HPDE6-E6E7 (cell line): Measurements from ENCODE around the gene FAM120C.
A peak's percentile ranks its signal among the peaks of the same experiment; 100 is the strongest.

Experiments
- DNase-seq: peaks from one replicate; pipeline ENCODE4 v3.0.0; 2011; ENCODE audit warnings: missing footprints; ENCODE audit errors: extremely low spot score

The FAM120C gene

DNA sequence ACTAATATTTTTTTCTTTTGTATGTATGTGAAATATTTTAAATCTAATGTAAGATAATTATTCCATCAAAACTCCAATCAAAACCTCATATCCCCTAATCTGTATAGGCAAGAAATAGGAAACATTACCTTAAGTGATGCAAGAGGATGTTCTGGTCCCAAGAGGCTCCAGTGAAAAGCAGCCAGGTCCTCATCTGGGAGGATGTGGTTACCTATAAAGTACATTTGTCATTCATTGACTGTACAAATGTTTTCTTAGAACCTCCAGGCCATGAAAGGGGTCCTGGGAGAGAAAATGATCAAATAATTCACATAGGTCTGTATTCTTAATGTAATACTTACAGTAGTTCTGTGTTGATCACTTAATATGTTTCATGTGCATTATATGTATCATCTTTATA is 25.5 kb downstream of the FAM120C start:
- DNase-seq, result no peak

GRCh38 chrX:54134269-54134668 is 48.8 kb downstream of the FAM120C start:
- DNase-seq, result no peak

DNA sequence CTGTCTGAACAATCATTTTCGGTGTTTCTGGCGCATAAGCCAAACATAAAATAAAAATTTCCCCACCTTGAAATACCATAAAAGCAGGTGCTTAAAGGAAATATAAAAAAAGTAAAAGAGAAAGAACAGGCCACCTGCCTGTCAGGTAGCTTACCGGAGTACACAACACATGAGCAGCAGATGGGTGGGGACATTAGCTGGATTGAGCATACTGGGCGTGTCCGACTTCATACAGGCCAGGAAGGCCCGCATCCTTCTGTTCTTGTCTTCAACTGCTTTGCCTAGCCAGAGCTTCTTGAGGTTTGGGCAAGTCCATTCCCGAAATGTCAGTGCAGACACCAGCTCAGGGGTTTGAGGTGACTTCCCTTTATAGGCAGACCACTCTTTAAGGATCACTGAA is 66.7 kb downstream of the FAM120C start:
- no peak for DNase-seq

GRCh38 chrX:54093571-54093970 is 89.5 kb downstream of the FAM120C start:
- DNase-seq, result no peak

DNA sequence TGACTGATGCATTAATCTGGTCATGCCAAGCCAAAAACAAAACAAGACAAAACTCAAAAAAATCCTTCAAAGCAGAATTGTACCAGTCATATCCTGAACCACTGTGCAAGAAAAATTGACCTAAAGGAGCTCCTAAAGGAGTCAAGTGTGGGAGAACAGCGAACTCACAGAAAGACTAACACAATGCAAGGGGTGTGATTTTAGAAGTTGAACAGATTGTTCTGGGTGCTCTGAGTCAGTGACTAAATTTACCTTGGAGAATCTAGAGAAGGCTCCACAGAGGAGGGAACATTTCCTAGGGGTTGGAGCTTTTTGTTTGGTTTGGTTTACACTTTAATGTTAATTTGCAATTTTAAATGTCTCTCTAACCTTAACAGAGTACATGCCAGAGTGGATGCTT is 89.9 kb downstream of the FAM120C start:
- no peak for DNase-seq

- DNase-seq, result no peak
These were observed 92.2 kb downstream of the FAM120C start for GRCh38 chrX:54090880-54091279.

DNA sequence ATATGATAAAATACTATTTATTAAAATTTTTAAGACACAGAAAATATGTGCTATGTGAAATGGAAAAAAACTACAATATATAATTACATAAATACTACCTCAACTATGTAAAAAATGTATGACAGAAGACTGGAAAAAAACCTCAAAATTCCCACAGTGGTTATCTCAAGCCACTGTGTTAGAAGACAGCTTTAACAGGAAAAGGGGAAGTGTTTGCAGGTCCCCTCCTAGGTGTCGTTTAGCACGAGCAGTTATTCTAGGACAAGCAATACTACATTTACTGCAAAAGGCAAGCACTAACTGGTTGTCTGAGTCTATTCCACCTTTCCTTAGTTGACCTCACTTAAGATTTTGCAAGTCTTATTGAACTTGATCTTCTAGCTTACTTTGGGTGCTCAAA is 93.9 kb downstream of the FAM120C start:
- no peak for DNase-seq

DNA sequence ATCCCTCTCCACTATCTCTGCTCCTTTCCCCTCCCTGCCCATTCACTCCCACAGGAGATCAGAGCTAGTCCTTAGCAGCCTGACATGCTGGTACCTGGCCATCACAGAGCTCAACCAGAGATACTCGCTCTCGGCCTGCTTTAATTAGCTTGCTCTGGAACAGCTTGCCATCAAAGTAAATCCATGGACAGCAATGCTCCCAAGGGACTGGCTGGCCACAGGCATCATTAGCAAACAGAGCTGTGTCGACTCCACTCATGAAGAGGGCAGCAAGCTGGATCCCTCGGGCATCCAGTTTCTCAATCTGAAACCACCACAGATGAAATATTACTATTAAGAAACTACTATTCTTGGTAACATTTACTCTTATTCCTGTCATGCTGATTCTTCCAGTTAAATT is 95.4 kb downstream of the FAM120C start:
- no peak for DNase-seq

- no peak for DNase-seq
These were observed 97.4 kb downstream of the FAM120C start for GRCh38 chrX:54085666-54086065.

- no peak for DNase-seq
These were observed 106.2 kb downstream of the FAM120C start for GRCh38 chrX:54076903-54077302.

DNA sequence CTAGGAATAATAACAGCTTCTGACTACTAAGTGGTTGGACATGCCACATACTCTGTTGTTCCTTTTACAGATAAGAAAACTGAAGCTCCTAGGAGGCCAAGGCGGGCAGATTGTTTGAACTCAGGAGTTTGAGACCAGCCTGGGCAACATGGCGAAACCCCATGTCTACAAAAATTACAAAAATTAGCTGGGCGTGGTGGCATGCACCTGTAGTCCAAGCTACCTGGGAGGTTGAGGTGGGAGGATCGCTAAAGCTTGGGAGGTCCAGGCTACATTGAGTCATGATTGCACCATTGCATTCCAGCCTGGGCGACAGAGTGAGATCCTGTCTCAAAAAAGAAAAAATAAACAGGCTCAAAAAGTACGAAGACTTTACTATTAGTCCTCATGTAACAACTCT is 108.2 kb downstream of the FAM120C start:
- no peak for DNase-seq

DNA sequence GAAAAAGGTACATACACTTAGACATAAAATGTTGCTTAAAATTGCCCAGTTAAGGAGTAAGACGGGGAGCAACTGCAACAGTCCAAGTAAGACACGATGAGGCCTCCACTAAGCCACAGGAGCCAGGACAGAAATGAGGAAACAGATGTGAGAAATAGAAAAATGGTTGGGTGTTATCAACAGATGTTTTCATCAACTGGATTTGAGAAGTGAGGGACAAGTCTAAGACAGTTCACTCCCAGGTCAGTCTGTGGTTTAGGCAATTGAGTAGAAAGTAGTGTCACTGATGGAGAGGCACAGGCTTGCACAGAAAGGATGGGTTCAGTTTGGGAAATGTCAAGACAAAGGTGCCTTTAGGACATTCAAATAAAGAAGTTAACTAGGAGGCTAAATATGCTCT is 115.3 kb downstream of the FAM120C start:
- DNase-seq, result no peak

DNA sequence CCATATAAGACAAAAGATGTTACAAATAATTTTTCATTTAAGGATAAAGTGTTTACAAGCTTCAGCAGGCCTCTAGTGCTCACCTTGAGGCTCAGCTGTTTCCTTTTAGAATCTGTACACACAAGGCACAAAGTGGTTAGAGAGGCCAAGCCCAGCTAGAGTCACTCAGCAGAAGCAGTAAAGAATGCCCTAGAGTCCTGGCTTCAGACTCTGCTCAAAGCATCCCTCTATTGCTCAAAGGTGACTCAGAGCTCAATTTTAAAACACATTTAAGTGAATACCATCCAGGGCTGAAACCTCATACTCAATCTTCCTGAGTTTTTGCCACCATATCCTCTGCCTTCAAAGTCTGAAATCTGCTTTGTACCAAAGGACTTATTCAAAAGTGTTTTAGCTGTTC is 116.2 kb downstream of the FAM120C start:
- no peak for DNase-seq

DNA sequence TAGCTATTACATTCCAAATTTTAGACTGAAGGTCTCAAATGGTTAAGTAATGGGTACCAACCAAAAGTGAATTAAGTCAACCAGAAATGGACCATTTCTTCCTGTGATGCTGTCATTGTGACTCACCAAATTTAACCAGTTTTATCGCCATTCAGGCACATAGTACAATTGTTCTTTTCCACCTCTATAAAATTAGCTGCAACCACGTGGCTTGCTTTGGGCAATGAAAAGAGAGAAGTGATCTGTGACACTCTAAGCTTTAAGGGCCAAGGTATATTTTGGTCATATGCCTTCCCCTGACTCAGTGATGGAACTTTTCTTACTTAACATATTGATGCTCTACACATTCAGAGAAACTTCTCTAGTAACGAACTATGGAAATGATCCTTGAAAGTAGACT is 118.5 kb downstream of the FAM120C start:
- no peak for DNase-seq

DNA sequence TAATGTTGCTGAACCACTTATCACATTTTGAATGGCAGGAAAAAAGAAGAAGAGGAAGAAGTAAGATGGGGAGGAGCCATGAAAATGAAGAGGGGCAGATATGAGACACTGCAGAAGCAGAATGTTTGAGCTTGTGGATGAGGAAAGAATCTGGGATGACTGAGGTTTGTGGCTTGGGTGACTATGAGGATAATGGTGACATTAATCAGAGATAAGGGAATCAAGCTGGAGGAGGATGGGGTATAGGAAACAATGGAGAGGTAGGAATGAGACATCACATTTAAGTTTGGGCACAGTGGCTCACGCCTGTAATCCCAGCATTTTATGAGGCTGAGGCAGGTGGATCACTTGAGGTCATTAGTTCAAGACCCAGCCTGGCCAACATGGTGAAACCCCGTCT is 119.7 kb downstream of the FAM120C start:
- DNase-seq, result no peak

- no peak for DNase-seq
These were observed 133.3 kb downstream of the FAM120C start for GRCh38 chrX:54049801-54050200.

DNA sequence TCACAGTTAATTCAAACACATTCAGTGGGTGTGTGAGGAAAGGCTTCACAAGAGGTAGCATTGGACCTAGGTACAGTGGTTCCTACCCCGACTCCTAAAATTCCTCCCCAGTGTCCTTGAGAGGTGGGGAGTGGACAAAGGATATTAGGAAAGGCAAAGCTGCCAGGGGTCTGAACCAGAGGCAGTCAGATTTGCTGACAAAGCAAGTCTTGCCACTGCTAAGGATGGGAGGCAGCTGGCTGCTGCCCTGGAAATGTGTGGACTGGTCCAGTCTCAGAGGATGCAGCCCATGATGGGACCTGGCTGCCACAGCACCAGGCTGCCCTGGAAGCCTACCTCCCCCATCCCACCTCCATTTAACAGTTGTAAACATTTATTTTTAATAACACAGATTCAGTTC is 134.6 kb downstream of the FAM120C start:
- no peak for DNase-seq

DNA sequence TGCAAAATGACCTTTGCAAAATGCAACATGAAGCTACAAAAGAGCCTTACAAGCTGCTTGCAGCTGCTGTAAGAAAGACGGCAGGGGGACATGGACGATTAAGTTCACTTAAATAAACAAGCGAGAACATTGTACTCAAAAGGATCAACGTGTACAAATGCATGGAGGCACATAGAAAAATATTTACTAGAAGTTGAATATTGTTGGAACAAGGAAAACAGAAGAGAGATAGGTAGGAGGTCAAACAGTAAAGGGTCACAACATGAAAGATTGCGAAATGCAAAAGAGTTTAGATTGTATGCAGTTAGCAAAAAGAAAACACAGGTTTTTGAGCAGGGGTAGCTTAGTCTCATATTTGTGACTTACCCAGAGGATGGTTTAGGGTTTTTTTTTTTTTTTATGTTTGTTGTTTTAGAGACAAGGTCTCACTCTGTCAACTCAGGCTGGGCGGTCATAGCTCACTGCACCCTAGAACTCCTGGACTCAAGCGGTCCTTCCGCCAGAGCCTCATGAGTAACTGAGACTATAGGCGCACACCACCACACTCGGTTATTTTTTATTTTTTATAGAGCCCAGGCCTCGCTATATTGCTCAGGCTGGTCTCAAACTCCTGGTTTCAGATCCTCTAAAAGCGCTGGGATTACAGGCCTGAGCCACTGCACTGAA is 137.4 kb downstream of the FAM120C start:
- no peak for DNase-seq

- no peak for DNase-seq
These were observed 138.1 kb downstream of the FAM120C start for GRCh38 chrX:54044877-54045338.

DNA sequence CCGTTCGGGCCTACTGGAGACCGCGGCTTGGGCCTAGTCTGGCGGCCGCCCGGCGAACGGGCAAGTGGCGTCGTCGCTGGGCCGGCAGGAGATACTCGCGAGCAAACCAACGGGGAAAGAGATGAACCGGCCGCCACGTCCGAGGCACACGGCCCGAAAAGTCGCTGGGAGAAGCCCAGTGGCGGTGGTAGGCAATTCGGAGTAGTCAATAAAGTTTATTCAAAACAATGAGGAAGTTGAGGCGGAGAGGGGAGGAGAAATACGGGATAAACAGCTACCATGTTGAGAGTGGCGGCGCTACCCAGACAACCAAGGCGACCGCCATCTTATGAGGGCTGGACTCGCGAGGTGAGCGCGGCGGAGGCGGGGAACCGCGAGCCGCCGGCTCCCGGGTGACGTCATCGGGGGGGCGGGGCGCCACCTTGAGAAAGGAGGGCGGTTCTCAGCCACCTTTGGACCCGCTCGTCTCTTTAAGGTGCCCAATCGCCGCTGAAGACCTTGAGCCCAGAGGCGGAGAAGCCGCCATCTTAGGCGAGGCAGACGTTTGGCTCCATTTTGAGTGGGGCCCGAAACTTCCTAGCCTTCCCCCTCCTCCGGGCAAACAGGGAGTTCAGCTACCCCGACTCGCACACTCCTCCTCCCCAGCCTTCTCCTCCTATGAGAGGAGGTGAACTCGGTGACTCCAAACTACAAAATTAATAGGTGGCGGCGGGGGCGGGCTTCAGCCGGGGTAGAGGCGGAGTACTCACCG is 138.8 kb downstream of the FAM120C start, which contains the start of gene PHF8:
Gene PHF8 (minus strand): TSS at position 348 of the 751 bp plus-strand sequence. CDS start 1,745 bp downstream, outside the sequence.
- DNase-seq, result peak; percentile 71

DNA sequence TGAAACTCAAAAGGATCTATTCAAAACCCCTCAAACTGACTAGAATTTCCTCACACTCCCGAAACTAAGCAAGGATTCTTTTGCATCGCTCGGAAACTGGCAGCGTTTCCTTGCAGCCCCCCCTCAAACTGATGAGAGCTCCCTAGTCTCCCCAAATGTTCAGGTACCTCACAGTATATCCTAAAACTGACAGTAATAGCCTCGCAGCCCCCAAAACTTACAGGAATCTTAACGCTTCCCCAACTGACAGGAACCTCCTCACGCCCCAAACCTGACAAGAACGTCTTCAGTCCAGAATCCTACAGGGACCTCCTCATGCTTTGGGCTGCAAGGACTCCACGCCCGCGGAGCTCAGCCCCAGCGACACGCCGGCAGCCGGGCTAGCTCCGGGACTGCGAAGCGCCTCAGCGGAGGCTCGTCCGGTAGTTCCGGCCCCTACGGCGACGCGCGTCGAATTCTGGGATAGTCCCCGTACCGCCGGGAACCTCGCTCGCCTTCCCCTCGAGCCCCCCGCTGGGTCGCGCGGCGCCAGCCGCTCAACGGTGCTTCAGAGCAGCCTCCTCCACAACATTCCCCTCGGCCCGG is 139.4 kb downstream of the FAM120C start:
- no peak for DNase-seq

GRCh38 chrX:54043056-54043455 is 140.0 kb downstream of the FAM120C start:
- DNase-seq, result no peak

- DNase-seq, result no peak
These were observed 140.4 kb downstream of the FAM120C start for GRCh38 chrX:54042609-54043021.
